CD4-positive, alpha-beta T cell treated with Interleukin-15 for 1 hour (primary cell): ENCODE data around the gene TMEM43.
A peak's percentile ranks its signal among the peaks of the same experiment; 100 is the strongest.

Experiments
- DNase-seq: peaks from one replicate; pipeline ENCODE4 v3.0.0-alpha.2; 2020

The TMEM43 gene

GRCh38 chr3:14152963-14153355 is 28.1 kb downstream of the TMEM43 start:
- DNase-seq: no peak

GRCh38 chr3:14153663-14154062 is 28.8 kb downstream of the TMEM43 start:
- no peak for DNase-seq

- no peak for DNase-seq
These were observed 29.4 kb downstream of the TMEM43 start for GRCh38 chr3:14154276-14154675.

GRCh38 chr3:14154895-14155440 is 30.1 kb downstream of the TMEM43 start:
- DNase-seq: no peak

GRCh38 chr3:14156201-14156600 is 31.3 kb downstream of the TMEM43 start:
- DNase-seq: no peak

DNA sequence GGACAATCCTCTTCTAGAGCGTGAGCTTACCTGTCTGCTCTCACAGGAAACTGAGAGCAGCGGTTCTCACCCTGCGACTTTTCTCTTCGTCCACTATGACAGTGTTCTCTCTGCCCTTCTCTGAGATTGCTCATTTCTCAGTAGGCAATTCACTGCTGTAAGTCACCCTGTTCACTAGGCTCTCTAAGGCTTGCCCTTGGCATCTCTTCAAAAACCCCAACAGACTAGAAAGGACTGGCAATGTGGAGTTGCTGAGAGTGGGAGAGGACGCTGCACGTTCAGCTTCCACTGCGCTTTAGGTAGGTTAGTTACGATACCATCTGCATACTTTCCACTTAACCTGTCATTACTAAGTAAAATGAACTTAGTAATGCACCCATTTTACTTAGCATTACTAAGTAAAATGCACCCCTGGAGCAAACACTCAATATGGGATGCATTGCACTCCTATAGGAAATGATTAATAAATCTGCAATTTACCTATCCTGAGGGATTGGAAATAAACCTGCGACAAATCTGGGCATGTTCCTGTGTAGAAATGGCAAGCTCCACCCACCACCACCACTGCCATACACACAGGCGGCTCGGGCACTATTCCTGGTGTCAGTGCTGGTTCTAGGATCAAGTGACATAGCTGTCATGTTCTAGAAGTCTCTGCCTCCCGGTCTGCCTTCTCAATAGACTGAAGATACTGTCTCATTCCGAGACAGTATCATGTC is 32.1 kb downstream of the TMEM43 start:
- no peak for DNase-seq

DNA sequence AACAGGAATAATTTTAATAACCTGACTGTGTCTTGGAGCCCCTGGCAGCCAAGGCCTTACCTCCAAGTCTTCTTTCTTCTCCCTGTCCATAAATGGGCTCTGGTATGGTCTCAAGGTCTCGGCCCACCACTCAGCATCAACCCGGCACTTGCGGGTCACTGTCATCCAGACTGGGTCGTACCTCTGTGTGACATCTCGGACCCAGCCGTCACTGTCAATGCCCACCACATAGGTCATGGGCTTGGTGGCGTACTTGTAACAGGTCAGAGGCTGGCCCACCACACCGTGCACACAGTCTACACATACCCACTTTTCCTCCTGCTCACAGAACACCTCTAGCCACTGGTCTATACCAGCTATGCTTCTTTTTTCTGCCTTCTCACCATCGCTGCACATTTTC is 33.1 kb downstream of the TMEM43 start:
- no peak for DNase-seq

GRCh38 chr3:14158370-14158769 is 33.5 kb downstream of the TMEM43 start:
- DNase-seq: no peak

- DNase-seq: no peak
These were observed 34.6 kb downstream of the TMEM43 start for GRCh38 chr3:14159426-14159825.

DNA sequence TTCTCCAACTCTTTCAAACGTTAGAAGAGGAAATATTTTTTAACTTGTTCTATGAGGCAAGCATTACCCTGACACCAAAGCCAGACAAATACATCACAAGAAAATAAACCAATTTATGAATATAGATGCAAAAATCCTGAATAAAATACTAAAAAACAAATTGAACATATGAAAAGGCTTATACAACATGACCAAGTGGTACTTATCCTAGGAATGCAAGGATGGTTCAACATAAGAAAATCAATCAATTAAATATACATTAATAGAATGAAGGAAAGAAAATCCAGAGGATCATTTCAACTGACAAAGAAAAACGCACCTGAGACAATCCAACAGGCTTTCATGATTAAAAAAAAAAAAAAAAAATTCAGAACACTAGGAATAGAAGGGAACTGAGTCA is 36.4 kb downstream of the TMEM43 start:
- no peak for DNase-seq

GRCh38 chr3:14162178-14162577 is 37.3 kb downstream of the TMEM43 start:
- no peak for DNase-seq

- no peak for DNase-seq
These were observed 42.2 kb downstream of the TMEM43 start for GRCh38 chr3:14166877-14167603.

DNA sequence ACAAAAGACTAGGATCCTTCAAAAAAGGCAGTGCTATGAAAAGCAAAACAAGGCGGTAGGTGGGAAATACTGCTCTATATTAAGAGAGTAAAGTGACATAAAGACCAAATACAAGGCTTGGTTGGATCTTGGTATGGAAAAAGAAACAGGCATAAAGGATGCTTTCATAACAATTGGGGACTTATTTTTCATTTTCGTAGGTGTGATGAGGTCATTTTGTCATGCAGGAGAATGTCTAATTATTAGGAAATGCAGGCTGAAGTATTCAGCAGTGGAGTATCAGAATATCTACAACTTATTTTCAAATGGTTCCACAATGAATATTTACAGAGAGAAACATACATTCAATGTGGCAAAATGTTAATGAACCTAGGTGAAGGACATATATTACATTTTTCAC is 44.6 kb downstream of the TMEM43 start:
- no peak for DNase-seq

DNA sequence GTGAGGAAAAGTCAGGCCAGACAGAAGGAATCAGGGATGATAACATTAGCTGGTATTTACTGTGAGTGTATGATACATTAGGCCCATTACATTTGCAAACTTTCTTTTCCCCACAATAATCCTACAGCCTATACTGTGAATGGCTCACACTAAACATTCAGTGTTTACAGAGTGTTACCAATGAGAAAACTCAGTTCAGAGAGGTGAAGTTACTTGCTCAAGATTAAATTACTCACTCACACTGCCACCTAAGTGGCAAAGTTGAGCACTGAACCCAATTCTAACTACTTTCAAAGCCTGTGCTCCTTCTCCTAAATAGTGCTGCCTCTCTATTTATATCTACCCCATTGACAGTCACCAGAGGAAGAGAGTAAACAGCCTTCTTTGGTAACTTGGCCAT is 45.0 kb downstream of the TMEM43 start:
- DNase-seq: no peak

- no peak for DNase-seq
These were observed 45.8 kb downstream of the TMEM43 start for GRCh38 chr3:14170531-14171159.

DNA sequence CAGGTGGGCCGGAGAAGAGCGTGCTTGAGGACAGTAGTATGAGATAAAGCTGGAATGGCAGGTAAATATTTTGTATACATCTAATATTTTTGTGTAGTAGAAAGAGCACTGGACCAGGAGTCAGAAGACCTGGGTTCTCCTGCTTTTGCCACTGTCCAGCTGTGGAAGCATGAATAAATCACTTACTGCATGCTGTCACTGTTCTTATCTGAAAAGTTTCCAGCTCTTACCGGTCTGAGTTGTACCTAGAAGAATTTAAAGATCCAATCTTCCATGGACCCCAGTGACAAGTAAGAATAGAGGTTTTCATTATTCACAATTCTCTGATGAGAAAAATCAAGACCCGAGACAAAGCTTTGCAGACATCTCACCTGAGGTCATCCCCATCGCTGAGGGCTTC is 47.6 kb downstream of the TMEM43 start:
- no peak for DNase-seq

DNA sequence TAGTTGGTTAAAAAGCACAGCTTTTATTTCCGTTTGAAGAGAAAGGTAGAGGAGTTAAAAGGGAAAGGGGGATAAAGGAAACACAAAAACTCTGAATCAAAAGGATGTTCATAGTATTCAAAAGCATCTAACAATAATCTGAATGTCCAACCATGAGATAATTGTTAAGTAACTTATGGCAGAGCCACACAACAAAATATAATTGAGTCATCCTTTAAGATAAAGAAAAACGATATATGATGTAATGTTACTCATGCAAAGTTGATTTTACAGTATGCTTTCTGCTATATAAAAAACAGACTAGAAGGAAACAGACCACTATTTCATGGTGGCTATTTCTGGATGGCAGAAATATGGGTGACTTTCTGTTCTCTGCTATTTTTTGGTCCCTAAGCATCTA is 49.6 kb downstream of the TMEM43 start:
- DNase-seq: no peak

GRCh38 chr3:14175383-14176037 is 50.7 kb downstream of the TMEM43 start:
- peak; percentile 58 for DNase-seq

DNA sequence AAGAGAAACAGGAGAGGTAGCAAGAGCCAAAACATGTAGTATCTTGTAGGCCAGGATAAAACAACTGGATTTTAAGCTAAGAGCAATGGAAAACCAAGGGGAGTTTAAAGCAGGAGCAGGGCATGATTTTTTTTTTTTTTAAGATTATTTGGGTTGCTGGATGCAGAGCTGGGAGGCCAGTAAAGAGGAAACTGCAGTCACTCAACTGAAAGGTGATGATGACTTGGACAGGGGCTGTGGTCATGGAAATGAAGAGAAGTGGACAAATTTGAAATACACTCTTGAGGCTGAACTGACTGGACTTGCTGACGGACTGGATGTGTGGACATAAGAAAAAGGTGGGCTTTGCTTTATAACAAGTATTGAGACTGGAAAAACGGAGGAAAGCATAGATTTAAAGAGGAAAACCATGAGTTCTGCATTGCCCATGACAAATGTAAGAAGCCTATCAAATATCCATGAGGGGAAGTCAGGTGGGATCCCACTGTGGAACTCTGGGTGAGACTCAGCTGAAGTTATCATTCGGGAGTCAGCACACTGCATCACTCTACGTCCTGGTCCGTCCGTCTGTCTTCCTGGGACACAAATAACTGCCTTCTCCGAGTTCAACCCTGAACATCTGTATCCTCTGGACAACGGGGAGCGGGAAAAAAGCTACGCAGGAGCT is 52.9 kb downstream of the TMEM43 start:
- DNase-seq: no peak

GRCh38 chr3:14178247-14179113 is 53.6 kb downstream of the TMEM43 start, which contains the start of the genes LSM3 and XPC:
Gene LSM3, plus strand, starts transcription at chr3:14178817. Its CDS starts 44 bp downstream, at chr3:14178861.
Gene XPC, minus strand, starts transcription at chr3:14178601. Its CDS starts 33 bp downstream, at chr3:14178568.
- peak; percentile 97 for DNase-seq

DNA sequence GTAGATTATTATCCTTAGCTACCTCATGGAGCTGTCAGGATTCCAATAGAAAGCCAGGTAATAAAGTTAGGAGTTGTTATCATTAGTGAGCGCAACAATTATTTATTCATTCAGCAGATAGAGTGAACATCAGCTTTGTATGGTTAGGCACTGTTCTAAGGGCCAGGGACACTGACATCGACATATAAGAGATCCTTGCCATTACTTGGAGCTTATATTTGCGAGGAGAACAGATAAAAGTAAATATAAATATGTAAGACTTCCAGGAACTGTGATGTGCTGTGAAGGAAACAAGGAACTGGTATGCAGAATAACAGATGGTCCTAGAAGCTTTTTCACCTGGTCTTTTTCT is 54.2 kb downstream of the TMEM43 start:
- no peak for DNase-seq

DNA sequence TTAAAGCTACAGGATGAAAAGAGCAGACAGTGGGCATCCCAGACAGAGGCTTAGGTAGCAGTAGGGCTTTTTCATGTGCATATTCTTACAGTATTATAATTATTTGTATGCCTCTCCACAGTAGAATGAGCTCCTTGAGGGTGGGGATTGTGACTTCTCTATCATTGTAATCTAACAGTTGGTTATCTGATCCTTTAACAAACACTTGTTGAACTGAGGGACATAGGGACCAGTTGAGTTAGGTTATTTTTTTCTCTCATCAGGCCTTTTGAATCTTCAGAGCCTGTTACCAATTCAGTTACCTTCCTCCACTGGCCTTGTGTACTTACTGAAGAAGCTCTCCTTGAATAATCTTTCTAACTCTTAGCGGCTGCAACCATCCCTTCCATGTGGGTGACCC is 54.9 kb downstream of the TMEM43 start:
- DNase-seq: no peak
